HG02970 (cell line): ENCODE data around the gene DEFB113.
A peak's percentile ranks its signal among the peaks of the same experiment; 100 is the strongest.
"Not testable (repeated sequence)": the region's sequence is repeated elsewhere in the genome, so short reads cannot be mapped to it uniquely, and the experiment has no call there.

ENCODE experiments used
- ATAC-seq: cut with Tn5 transposase; IDR thresholded peaks from one replicate; pipeline ENCODE4 v1.9.1; 2021; ENCODE audit warnings: mild to moderate bottlenecking, moderate library complexity, moderate number of reproducible peaks; ENCODE audit not compliant: unreplicated experiment, low FRiP score

The DEFB113 gene, protein sequence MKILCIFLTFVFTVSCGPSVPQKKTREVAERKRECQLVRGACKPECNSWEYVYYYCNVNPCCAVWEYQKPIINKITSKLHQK

DNA sequence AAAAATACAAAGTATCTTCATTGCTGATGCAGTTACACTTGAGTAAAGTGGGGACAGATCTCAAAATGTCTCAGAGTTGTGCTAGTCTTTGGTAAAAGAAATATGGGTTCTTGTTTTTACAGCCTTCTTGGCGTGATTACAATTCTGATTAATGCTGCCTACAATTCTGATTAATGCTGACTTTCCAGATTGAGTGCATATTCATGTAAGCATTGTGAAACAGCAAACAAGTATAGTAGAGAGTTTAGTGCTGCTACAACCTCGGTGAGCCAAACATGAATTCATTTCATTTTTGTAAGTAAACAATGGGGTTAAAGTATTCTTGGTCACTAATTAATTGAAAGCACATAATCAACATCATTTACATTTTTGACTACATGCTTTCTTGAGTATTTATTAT, at the start of gene DEFB113:
Gene DEFB113 (minus strand): TSS at position 21 of the 400 bp plus-strand sequence. CDS start 0 bp downstream, at position 21.
- no peak for ATAC-seq

DNA sequence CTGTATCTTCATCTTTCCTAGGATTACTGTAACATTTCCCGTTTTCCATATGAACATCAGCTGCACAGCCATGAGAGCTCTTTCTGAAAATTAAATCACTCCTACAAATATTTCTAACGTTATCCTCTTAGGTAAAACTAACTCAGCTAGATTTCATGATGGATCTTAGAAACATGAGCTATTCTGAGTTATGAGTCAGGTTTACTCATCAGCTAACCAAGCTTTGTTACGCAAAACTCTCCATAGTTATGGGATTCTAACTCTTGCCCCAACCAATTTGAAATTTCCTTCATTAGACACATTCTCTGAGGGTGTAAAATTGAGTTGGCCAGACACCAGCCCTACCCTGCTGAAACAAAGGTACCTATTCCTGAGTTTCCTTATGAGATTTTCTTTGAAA, 38.4 kb upstream of the DEFB113 start:
- ATAC-seq = no peak

DNA sequence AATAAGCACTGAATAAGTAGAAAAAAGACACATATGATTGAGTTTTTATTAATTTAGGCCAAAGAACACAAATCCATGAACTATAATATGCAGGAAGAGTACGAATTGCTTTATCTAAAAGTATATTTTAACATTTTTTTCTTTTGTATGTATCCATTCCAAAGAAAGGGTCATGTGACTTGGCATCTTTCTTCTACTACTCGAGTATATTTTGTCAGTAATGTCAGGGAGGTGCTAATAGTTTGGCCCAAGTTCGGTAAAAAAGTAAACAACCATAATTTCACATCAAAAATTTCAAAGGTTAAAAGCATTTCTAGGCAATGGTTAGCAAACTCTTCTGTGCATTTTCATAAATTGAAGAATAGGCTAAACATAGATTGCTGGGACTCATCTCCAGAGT, 33.7 kb upstream of the DEFB113 start:
- ATAC-seq = no peak

DNA sequence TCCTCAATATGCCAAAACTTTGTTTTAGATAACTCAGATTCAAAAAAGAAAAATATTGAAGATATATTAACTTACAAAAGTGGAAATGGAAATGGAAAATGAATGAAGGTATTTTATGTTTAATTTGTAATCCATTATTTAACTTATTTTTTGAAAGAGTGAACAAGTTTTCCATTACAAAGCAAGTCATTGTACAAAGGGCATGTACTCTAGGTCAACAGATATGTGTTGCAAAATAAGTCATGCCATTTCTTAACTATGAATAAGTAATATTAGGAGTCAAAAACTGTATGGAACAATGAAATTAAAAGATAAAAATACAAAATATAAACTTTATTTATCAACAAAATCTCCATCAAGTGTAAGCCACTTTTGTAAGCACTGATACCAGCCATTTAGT, 25.9 kb upstream of the DEFB113 start:
- ATAC-seq = no peak

GRCh38 chr6:49988900-49989299, 19.5 kb upstream of the DEFB113 start:
- ATAC-seq = no peak

DNA sequence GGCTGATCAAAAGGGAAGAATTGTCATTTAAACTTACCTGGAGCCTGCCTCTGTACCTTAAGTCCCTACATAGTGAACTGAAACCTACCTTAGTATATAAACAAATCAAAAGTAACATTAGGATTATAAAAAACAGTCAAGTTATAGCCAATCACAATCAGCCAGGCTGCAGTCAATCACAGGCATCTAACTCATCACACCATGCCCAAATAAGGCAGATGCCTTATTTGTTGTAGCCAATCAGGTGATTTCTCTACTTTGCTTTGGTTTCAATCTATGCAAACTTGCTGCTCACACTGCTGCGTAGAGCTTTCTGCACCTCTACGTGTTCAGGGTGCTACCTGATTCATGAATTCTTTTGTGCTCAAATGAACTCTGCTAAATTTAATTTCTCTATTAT, 18.3 kb upstream of the DEFB113 start:
- no peak for ATAC-seq

DNA sequence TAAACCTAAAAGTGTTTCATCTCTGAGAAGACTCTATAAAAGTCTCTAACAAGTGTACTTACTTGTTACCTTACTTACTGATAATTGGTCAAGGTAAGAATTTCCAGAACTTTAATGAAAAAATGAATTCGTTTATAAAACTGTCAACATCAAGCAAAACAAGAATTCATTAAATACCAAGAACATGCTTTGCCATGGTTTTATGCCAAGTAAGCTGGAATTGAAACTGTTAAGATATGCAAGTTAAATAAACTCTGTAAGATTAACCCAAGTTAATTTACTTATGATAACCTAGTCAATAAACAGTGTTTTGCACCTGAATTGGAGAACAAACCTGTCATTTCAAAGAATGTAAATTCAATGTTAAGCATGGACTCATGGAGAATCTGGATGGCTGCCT, 17.1 kb upstream of the DEFB113 start:
- ATAC-seq = no peak

- no peak for ATAC-seq
Measured at GRCh38 chr6:49982046-49982445, 12.6 kb upstream of the DEFB113 start.

DNA sequence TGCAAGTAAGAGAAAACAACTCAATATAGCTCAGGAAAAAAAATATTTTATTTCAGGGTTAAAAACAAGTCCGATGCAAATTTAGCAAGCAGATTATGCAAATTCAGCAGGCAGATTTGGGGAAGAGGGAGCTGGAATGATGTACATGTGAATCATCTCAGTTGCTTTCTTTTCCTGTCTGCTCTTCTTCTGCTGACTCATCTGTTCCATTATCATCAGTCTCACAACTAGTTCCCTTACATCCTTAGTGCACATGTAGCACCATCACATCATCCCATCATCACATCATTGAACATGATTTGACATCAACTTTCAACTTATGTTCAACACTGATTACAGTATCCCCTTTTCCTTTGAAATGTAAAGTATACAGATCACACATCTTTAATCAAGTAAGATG, 11.5 kb upstream of the DEFB113 start:
- ATAC-seq = peak; percentile 56

- ATAC-seq = no peak
Measured at GRCh38 chr6:49979584-49979983, 10.2 kb upstream of the DEFB113 start.

DNA sequence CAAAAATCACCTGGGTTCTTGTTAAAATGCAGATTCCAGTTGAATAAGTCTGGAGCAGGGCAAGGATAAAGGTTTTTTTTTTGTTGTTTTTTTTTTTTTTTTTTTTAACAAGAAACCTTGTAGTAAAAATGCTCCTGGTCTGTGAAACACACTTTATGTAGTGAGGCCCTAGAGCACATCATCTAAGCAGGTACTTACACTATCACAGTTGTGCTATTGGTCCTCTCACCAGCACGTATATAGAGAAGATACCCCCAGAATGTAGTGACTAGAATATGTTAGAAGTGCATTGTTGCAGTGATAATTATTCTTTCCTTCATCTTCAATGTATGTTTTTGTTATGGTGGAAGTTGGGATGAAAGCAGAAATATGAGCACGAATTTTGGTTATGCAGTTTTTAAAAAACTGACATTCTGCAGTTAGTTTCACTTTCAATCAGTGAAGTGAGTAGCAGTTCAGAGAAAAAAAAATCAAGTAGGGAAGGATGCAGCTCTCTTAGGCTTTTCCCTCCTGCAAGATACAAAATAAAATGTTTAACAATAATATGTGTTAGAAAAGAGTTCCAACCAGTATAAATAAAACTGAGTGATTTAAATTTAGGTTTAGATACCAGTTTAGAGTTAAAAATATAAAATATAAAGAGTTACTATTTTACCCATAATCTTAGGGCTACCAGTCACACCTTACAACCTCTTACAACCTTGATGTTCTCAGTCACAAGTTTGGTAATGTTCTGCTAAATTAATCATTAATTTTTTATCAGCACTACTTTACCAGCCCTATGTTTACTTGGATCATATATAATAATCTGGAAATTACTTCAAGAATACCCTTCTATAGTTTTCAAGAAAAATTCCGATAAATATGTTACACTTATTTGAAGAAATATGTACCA, 9.2 kb upstream of the DEFB113 start:
- peak; percentile 42 for ATAC-seq

- no peak for ATAC-seq
Measured at GRCh38 chr6:49966823-49967222, 2.6 kb downstream of the DEFB113 start.

- ATAC-seq = no peak
Measured at GRCh38 chr6:49966334-49966733, 3.1 kb downstream of the DEFB113 start.

GRCh38 chr6:49964064-49964463, 5.4 kb downstream of the DEFB113 start, which contains the start of gene DEFB114:
DEFB114 (minus strand) TSS chr6:49964164; CDS start chr6:49964105, 59 bp downstream.
- ATAC-seq = no peak

GRCh38 chr6:49958180-49958579, 11.2 kb downstream of the DEFB113 start:
- no peak for ATAC-seq

DNA sequence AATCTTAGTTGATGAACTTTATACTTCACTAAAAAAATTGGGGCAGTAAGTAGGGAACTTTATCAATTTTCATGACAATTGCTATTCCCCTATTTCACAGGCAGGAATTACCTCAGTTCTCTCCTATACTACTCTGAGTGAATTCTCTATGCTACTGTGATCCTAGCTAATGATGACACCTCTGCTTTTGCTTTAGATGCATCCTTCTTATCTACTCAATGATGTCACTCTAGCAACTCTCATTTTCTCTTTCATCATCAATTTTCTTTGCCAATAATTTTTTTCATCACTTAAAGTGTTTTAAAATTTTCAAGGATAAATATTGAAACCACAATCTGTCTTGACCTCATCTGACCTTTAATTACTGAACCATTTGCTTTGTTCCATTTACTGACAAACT, 13.6 kb downstream of the DEFB113 start:
- ATAC-seq = no peak

DNA sequence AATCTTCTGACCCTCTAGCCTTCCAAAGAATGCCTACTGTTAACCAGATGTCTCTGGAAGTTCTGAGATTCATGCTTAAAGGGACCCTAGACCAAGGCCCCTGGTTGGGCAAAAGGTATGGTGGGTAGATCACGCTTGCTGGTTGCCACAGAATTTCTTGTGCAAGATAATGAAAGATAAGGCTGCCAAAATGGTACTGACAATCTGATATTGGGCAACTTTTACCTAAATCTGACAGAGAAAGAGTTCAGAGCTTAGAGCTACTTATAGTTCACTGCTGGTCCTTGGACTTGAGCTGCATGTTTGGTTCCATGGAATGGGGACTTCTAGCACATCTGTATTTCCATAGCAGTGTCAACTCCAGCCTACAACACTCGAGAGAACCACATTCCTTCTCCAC, 17.5 kb downstream of the DEFB113 start:
- ATAC-seq = no peak

DNA sequence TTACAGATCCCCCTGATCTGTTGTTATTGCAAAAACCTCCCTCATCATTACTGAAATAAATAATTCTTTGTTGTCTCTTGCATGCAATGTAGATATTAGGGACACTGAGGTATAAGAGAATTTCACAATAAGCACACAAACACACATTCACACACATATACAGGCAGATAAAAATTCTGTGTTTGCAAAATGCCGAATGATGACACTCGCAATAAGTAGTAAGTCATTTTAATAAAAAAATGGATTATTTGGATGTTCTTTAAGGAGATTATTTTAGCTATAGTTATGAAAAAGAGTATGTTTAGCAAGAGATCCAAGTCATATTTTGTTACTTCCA, 19.0 kb downstream of the DEFB113 start:
- no peak for ATAC-seq

DNA sequence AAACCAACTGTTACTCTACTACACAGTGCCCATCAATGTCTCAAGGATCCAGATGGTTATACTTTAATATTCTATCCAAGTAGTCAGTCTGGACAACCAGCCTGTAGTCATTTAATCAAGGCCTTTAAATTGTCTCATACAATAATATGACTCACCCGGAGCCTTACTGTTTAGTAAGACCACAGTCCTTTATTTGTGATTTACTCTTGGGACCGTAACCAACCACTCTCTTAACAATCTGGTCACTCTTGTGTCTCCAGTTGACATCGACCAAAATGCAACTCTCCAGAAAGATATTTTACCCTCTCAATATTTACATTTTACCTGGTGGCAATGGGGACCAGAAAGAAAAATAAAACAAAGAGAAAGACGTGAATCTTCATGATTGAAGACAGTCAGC, 20.4 kb downstream of the DEFB113 start:
- ATAC-seq = no peak

DNA sequence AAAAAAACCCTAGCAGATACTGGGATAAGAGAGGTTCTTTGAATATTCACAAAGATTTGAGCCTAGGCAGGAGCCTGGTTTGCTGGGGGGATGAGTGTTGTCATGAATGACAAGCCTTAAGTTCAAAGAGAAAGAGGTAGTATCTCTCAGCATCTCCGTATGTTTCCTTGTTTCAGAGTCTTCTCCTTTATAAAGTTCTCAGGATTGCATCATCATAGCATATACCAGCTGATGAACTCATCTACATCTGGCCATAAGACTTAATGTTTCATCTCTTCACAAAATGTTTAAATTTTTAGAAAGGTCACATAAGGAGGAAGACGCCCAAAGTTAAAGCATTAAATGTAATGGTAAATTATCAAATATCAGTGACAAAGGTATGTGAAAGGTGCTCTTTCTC, 22.6 kb downstream of the DEFB113 start:
- ATAC-seq = no peak

DNA sequence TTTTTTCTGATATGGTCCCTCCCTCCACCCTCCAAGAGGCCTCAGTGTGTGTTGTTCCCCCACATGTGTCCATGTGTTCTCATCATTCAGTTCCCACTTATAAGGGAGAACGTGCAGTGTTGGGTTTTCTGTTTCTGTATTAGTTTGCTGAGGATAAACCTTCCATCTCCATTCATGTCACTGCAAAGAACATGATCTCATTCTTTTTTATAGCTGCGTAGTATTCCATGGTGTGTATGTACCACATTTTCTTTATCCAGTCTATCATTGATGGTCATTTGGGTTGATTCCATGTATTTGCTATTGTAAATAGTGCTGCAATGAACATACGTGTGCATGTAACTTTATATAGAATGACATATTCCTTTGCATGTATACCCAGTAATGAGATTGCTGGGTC, 25.4 kb downstream of the DEFB113 start:
- not testable (repeated sequence) for ATAC-seq

DNA sequence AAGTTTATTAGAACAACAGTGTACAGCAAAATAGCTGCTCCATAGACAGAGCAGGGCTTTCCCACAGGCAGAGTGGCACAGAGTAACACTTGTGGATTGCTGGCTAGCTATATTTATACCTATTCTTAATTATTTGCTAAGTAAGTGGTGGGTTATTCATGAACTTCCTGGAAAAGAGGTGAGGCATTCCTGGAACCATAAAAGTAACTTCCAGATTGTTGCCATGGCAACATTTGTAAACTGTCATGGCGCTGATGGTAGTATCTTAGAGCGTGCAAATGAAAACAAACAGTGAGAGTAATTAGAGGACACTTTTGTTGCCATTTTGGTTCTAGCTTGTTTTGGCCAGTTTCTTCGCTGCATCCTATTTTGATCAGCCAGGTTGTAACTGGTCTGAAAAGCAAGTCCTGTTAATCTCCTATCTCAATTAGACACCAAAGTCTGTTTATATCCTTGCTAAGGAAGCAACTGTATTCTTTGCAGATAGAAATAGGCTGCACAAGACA, 29.4 kb downstream of the DEFB113 start:
- ATAC-seq = no peak
